ENCODE results near the gene TPRN. TPM values are rescaled to one million over a fixed set of nuclear protein-coding genes. Genes with fewer than 3 reads are reported as not detected.

The TPRN gene
- total RNA-seq, 1 donor from 2014 or later, result 19.8 TPM

GRCh38 chr9:137143459-137143858, 57.1 kb downstream of the TPRN start:
- Mint-ChIP-seq H3K36me3 (ENCODE audit: unreplicated experiment) (no peaks in the 10 kb centered on the region), H3K9me3 (ENCODE audit: unreplicated experiment) (no peaks in the 10 kb centered on the region), H3K27me3 (ENCODE audit: unreplicated experiment) (peaks cover 22% of the 10 kb centered on the region), H3K4me3 (ENCODE audit: unreplicated experiment) (no peak overlapping the region), H3K4me1 (ENCODE audit: unreplicated experiment) (no peaks in the 10 kb centered on the region), H3K27ac (ENCODE audit: unreplicated experiment) (no peak overlapping the region)
- no peak for DNase-seq (ENCODE audit: extremely low spot score, unreplicated experiment)
- TF ChIP-seq CTCF (IDR thresholded peaks at IDR 0.05), result no peak

GRCh38 chr9:137141976-137142936, 58.3 kb downstream of the TPRN start:
- peaks cover 30% of the 10 kb centered on the region for H3K27me3 Mint-ChIP-seq (ENCODE audit: unreplicated experiment)
- DNase-seq (ENCODE audit: extremely low spot score, unreplicated experiment), result no peak
- H3K4me3 Mint-ChIP-seq (ENCODE audit: unreplicated experiment), result no peak overlapping the region
- H3K4me1 Mint-ChIP-seq (ENCODE audit: unreplicated experiment), result no peaks in the 10 kb centered on the region
- no peaks in the 10 kb centered on the region for H3K9me3 Mint-ChIP-seq (ENCODE audit: unreplicated experiment)
- H3K27ac Mint-ChIP-seq (ENCODE audit: unreplicated experiment), result no peak overlapping the region
- no peak for TF ChIP-seq CTCF (IDR thresholded peaks at IDR 0.05)
- H3K36me3 Mint-ChIP-seq (ENCODE audit: unreplicated experiment), result no peaks in the 10 kb centered on the region

Small RNA genes within 50 kb of the gene (microRNA-seq; reads per million reads assigned to microRNA genes)
- not detected for gene MIR3621 (ENCODE audit: unreplicated experiment)

Other genes starting within 250 kb of the TPRN start
- 0.57 and 1.4 TPM in 2 replicates for gene LCN12, start 248.5 kb downstream of the TPRN start, total RNA-seq
- 123 and 129 TPM in 2 replicates for gene PTGDS, start 223.2 kb downstream of the TPRN start, total RNA-seq
- gene LCNL1, start 217.7 kb downstream of the TPRN start, total RNA-seq, result 3.0 and 3.4 TPM in 2 replicates
- 38.5 and 51.4 TPM in 2 replicates for gene PAXX, start 208.3 kb downstream of the TPRN start, total RNA-seq
- 0.52 TPM in 1 of 2 replicates, not detected in the other for gene CLIC3, start 204.2 kb downstream of the TPRN start, total RNA-seq
- gene ABCA2, start 172.5 kb downstream of the TPRN start, total RNA-seq, result 47.6 and 55.1 TPM in 2 replicates
- gene FUT7, start 168.7 kb downstream of the TPRN start, total RNA-seq, result 0.13 TPM in 1 of 2 replicates, not detected in the other
- 84.4 and 91.0 TPM in 2 replicates for gene NPDC1, start 154.6 kb downstream of the TPRN start, total RNA-seq
- gene ENTPD2, start 146.7 kb downstream of the TPRN start, total RNA-seq, result 0.46 TPM in 1 of 2 replicates, not detected in the other
- gene SAPCD2, start 130.2 kb downstream of the TPRN start, total RNA-seq, result 3.1 and 3.4 TPM in 2 replicates
- gene UAP1L1, start 123.2 kb downstream of the TPRN start, total RNA-seq, result 34.2 and 38.3 TPM in 2 replicates
- gene MAN1B1, start 113.8 kb downstream of the TPRN start, total RNA-seq, result 109 and 120 TPM in 2 replicates
- 118 TPM in 2 replicates for gene DPP7, start 86.0 kb downstream of the TPRN start, total RNA-seq
- gene GRIN1, start 61.6 kb downstream of the TPRN start, total RNA-seq, result not detected in 2 replicates
- gene LRRC26, start 30.7 kb downstream of the TPRN start, total RNA-seq, result not detected in 2 replicates
- gene TMEM210, start 28.7 kb downstream of the TPRN start, total RNA-seq, result not detected in 2 replicates
- 59.3 and 61.0 TPM in 2 replicates for gene ANAPC2, start 12.2 kb downstream of the TPRN start, total RNA-seq
- gene SSNA1, start 12.1 kb downstream of the TPRN start, total RNA-seq, result 57.4 and 58.1 TPM in 2 replicates
- 40.5 and 41.2 TPM in 2 replicates for gene TMEM203, start 4.9 kb upstream of the TPRN start, total RNA-seq
- 15.5 and 20.5 TPM in 2 replicates for gene NDOR1, start 5.0 kb upstream of the TPRN start, total RNA-seq
- gene RNF208, start 21.5 kb upstream of the TPRN start, total RNA-seq, result 7.2 and 8.0 TPM in 2 replicates
- 1.5 and 1.7 TPM in 2 replicates for gene CYSRT1, start 24.4 kb upstream of the TPRN start, total RNA-seq
- gene RNF224, start 26.8 kb upstream of the TPRN start, total RNA-seq, result not detected in 2 replicates
- not detected in 2 replicates for gene SLC34A3, start 30.2 kb upstream of the TPRN start, total RNA-seq
- gene TUBB4B, start 40.5 kb upstream of the TPRN start, total RNA-seq, result 132 and 136 TPM in 2 replicates
- 0.50 and 0.78 TPM in 2 replicates for gene STPG3, start 50.5 kb upstream of the TPRN start, total RNA-seq
- gene NELFB, start 54.6 kb upstream of the TPRN start, total RNA-seq, result 54.1 and 57.6 TPM in 2 replicates
- 1.2 and 1.9 TPM in 2 replicates for gene TOR4A, start 77.0 kb upstream of the TPRN start, total RNA-seq
- 1.8 and 2.1 TPM in 2 replicates for gene NRARP, start 101.5 kb upstream of the TPRN start, total RNA-seq
- gene EXD3, start 222.4 kb upstream of the TPRN start, total RNA-seq, result 20.0 and 21.5 TPM in 2 replicates
- 1.0 and 1.5 TPM in 2 replicates for gene NOXA1, start 222.7 kb upstream of the TPRN start, total RNA-seq
- gene ENTPD8, start 240.6 kb upstream of the TPRN start, total RNA-seq, result 0.16 and 0.24 TPM in 2 replicates

All from osteocyte (in vitro differentiated cells).